Measurements from ENCODE around the gene SLC23A2.

- TF ChIP-seq ZNF274 (IDR thresholded peaks at IDR 0.05; ENCODE audit: low read depth, low read length) (no peak), YY1 (IDR thresholded peaks at IDR 0.05; ENCODE audit: insufficient read depth, insufficient read length) (no peak), SUZ12 (IDR thresholded peaks at IDR 0.05; ENCODE audit: extremely low read depth, insufficient read depth, insufficient read length) (no peak)
These were observed 188.7 kb downstream of the SLC23A2 start for GRCh38 chr20:4812641-4813075.

All from NT2/D1 (cell line).